A549 treated with RU486 at 1 μM for 4 hours (cell line): Measurements from ENCODE around the gene OR5I1. TPM values are rescaled to one million over a fixed set of nuclear protein-coding genes. Genes with fewer than 3 reads are reported as not detected.

Experiments used
- total RNA-seq: library from RNA; stranded (reverse); fragments of 200-300 nt; extraction: Qiagen RNA extraction; gene quantifications from 5 replicates; pipeline ENCODE4 v1.2.3, GENCODE V29; 2022; ENCODE audit warnings: low read depth

Gene OR5I1
- total RNA-seq = not detected in 5 replicates

DNA sequence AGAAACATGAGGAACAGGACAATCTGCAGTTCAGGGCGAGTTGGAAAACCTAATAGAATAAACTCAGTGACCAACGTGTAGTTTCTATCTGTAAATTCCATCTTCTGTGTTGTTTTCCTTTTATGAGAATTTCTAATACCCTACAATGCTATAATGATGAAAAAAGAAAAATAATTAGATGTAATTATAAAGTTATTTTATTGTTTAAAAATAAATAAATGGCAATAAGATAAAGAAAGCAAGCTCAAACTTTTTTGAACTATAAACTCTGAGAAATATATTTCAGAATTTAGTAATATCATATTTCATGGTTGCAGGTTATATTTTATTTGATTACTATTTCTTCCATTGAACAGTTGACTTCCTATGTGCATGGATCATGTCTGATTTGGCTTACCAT lies at the start of gene OR5I1:
Gene OR5I1, minus strand, starts transcription at position 101 of the 400 bp plus-strand sequence. Its CDS starts 0 bp downstream, at position 101.

DNA sequence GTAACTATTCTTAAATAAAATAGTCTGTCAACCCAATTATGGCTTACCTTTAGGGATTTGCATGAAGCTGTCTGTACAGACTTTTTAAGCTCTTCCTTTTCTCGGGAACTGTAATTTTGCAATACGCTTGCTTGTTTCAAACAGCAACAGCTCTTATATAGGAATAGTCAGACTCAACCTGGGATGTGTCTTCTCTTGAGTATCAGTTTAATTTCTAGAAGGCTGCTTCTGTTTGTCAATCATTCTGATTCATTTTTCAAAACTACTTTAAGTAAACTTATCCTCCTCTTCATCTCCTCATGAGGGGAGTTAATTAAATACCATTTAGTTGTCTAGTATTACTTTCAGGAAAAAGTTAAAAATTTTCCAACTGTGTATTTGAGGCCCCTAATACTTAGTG lies 33.6 kb upstream of the OR5I1 start, which contains the start of gene OR10AG1:
Gene OR10AG1, minus strand, starts transcription at position 101 of the 400 bp plus-strand sequence. Its CDS starts 38 bp downstream, at position 63.

DNA sequence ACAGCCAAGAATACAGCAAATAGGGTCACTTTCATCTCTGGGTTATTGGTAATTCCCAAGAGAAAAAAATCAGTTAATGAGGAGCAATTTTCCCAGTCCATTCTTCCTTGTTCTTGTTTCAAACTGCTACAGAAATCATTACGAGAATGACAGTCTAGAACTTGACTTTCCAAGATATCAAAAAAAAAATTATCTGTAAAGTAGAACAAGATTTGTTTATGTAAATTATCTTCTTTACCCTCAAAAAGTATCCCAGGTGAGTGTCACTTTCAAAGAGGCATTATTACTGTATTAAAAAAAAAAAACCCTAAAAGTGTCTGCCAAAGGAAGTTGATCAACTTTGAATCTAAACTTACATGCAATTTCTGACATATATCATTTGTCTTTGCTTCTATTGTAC lies 21.7 kb downstream of the OR5I1 start, which contains the start of gene OR5W2:
Gene OR5W2, minus strand, starts transcription at position 101 of the 400 bp plus-strand sequence. Its CDS starts 0 bp downstream, at position 101.

Other genes starting within 250 kb of the OR5I1 start
- gene OR5D13, start 163.0 kb downstream of the OR5I1 start, total RNA-seq = not detected in 5 replicates
- gene OR5D14, start 140.8 kb downstream of the OR5I1 start, total RNA-seq = not detected in 5 replicates
- not detected in 5 replicates for gene OR5L1, start 125.0 kb downstream of the OR5I1 start, total RNA-seq
- not detected in 5 replicates for gene OR5D18, start 116.8 kb downstream of the OR5I1 start, total RNA-seq
- not detected in 5 replicates for gene OR5L2, start 109.2 kb downstream of the OR5I1 start, total RNA-seq
- gene OR5D16, start 97.6 kb downstream of the OR5I1 start, total RNA-seq = not detected in 5 replicates
- gene TRIM51, start 53.1 kb downstream of the OR5I1 start, total RNA-seq = not detected in 5 replicates
- gene OR5W2, start 21.8 kb downstream of the OR5I1 start, total RNA-seq = not detected in 5 replicates
- not detected in 5 replicates for gene OR10AG1, start 33.5 kb upstream of the OR5I1 start, total RNA-seq
- not detected in 5 replicates for gene OR5F1, start 58.2 kb upstream of the OR5I1 start, total RNA-seq
- not detected in 5 replicates for gene OR5AS1, start 91.3 kb upstream of the OR5I1 start, total RNA-seq
- gene OR8I2, start 156.9 kb upstream of the OR5I1 start, total RNA-seq = not detected in 5 replicates
- gene OR8H2, start 167.3 kb upstream of the OR5I1 start, total RNA-seq = not detected in 5 replicates
- gene OR8H3, start 186.0 kb upstream of the OR5I1 start, total RNA-seq = not detected in 5 replicates
- gene OR8J3, start 203.8 kb upstream of the OR5I1 start, total RNA-seq = not detected in 5 replicates
- gene OR8K5, start 223.9 kb upstream of the OR5I1 start, total RNA-seq = not detected in 5 replicates
- not detected in 5 replicates for gene OR5J2, start 240.2 kb upstream of the OR5I1 start, total RNA-seq